ENCODE data around the gene VPS35L.

VPS35L gene, protein sequence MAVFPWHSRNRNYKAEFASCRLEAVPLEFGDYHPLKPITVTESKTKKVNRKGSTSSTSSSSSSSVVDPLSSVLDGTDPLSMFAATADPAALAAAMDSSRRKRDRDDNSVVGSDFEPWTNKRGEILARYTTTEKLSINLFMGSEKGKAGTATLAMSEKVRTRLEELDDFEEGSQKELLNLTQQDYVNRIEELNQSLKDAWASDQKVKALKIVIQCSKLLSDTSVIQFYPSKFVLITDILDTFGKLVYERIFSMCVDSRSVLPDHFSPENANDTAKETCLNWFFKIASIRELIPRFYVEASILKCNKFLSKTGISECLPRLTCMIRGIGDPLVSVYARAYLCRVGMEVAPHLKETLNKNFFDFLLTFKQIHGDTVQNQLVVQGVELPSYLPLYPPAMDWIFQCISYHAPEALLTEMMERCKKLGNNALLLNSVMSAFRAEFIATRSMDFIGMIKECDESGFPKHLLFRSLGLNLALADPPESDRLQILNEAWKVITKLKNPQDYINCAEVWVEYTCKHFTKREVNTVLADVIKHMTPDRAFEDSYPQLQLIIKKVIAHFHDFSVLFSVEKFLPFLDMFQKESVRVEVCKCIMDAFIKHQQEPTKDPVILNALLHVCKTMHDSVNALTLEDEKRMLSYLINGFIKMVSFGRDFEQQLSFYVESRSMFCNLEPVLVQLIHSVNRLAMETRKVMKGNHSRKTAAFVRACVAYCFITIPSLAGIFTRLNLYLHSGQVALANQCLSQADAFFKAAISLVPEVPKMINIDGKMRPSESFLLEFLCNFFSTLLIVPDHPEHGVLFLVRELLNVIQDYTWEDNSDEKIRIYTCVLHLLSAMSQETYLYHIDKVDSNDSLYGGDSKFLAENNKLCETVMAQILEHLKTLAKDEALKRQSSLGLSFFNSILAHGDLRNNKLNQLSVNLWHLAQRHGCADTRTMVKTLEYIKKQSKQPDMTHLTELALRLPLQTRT

GRCh38 chr16:19555186-19555937 is at the start of gene VPS35L:
Gene VPS35L (plus strand): TSS chr16:19555703. CDS start chr16:19555730, 27 bp downstream.
- peak; percentile 92 for DNase-seq

DNA sequence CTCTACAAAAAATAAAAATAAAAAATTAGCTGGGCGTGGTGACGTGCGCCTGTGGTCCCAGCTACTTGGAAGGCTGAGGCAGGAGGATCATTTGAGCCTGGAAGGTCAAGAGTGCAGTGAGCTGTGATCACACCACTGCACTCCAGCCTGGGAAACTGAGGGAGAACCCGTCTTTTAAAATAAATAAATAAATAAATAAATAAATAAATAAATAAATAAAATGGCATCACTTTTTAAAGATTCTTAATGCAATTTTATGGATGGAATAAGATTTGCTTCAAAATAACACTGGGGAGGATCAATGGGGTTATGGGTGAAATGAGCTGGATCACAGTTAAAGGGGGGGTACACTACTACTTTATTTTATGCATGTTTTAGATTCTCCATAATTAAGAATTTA is 48.5 kb upstream of the VPS35L start:
- no peak for DNase-seq

DNA sequence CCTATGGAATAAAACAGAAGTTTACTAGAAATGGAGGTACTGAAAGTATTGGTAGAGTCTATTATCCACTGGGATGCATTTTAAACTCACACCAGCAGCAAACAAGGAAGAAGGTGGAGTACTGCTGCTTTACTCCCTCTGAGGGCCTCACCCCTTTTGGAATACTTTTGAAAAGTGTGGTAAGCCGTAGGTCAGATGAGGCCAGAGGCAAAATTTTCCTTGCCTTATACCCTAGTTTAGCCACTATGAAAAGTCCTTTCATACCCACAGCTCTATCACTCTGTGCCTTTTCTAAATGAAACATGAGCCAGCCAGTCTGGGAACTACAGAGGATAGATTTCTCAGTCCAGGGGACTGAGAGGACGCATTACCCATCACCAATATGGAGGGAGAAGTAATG is 47.6 kb upstream of the VPS35L start:
- DNase-seq, result no peak

- no peak for DNase-seq
Measured at GRCh38 chr16:19512297-19512696, 43.2 kb upstream of the VPS35L start.

- no peak for DNase-seq
Measured at GRCh38 chr16:19513377-19514053, 42.0 kb upstream of the VPS35L start.

DNA sequence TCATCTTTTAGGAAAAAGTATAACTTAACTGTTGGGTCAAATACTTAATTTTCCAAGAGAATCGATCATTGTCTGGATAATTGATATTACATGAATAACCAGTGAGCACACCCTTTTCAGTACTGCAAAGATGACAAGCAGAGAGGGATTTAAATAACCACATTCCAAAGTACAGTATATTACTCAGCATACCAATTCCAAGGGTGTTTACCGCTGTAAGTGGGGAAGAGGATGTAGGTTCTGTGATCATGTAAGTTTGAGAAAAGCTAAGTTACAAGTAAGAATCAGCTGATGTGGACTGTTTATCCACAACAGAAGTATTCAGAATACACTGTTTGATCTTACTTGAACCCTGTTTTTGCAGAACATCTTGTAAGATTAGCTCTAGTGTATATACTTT is 39.7 kb upstream of the VPS35L start:
- DNase-seq, result no peak

DNA sequence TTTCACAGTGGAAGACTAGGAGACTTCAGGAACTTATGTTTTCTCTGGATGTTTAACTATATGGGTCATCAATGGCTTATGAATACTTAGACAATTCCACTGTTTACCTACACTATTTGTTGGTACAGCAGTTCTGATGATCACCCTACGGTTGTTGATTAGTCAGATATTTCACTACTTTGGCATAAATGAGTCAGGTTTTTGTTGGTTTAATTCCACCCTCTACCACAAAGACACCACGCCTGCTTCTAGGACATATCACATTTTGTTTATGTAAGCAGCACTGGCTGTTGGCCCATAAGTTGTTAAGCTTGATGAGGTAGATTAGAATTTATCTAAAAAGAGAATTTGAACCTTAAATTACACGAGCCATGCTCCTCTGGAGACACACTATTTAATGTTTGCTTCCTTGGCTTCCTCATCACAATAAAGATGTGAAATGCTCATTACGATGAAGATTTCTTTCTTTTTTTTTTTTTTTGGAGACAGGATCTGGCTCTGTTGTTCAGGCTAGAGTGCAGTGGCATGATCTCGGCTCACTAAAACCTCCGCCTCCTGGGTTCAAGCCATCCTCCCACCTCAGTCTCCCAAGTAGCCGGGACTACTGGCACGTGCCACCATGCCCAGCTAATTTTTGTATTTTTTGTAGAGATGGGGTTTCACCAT is 37.9 kb upstream of the VPS35L start:
- no peak for DNase-seq

DNA sequence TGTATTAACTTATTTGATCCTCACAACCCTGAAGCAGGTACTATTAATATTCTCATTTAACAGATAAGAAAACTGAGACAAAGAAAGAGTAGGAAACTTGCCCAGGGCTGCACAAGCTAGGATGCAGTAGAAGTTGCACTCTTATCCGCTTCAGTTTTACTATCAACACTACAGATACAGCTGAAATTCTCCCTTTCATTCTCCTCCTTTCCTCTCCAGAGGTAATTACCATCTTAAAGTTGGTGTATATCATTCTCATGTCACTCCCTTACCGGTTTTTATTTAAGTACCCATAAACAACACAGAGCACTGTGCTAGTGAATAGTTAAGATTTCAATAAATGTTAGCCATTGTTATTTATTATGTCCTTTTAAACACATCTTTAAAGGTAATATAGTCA is 37.1 kb upstream of the VPS35L start:
- no peak for DNase-seq

DNA sequence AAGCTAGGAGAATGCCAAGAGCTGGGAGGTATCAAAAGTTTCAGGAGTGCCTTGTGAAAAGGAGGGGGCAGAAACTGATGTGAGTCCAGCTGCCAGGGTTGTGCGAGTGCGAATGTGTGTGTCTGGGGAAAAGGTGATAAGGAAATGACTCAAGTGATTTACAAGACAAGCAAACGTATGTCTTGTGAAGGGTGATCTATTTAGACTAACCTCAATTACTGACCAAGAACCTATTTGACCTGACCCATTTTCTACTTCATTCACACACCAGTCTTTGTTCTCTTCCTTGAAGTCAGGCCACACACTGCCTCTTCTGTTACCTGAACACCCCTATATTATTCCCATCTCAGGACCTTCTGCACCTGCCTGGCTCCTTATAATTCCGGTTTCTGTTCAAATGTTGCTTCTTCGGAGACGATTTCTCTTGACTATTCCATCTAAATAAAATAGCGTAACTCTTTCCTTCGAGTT is 34.6 kb upstream of the VPS35L start:
- DNase-seq, result no peak

DNA sequence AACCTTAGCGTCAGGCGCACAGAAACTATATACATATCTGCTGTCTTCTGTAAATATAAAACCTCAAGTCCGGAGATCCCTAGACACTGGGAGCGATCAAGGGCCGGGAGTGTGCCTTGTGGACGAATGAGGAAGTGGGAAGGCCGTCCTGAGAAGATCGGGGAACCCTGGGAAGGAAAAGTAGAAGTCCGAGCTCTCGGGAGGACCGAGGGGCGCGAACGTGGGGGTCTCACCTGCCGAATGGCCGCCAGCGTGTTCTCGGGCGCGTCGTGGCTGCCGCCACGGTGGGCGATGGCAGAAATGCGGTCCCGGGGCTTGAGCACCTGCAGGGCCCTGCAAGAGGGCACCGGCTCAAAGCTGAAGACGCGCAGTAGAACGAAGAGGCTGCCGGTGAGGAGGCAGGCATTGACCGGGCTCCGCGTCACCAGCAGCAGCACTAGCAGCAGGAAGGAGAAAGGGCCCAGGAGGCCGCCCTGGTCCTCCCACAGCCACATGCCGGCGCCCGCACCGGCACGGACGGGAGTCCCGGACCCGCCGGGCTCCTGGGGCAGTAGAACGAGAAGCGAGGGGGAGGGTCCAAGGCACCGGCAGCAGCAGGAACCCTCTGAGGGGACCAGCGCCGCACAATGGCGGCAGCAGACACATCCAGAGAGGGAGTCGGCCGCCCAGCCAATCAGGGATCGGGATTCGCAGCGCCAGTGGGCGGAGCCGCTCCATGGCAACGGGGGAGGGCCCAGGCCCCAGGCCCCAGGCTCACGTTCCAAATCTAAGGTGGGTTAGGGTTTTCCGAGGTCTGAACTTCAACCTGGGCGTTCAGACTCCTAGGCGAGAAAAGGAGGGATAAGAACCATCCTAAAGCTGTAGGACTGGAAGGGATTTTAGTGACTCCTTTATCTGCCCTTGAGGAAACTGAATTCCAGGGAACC is 33.8 kb upstream of the VPS35L start, which contains the start of gene GDE1:
Gene GDE1, minus strand, starts transcription at position 628 of the 926 bp plus-strand sequence. Its CDS starts 134 bp downstream, at position 494.
- DNase-seq, result peak; percentile 92

- DNase-seq, result no peak
Measured at GRCh38 chr16:19522397-19522732, 33.1 kb upstream of the VPS35L start.

- DNase-seq, result no peak
Measured at GRCh38 chr16:19522760-19523159, 32.7 kb upstream of the VPS35L start.

DNA sequence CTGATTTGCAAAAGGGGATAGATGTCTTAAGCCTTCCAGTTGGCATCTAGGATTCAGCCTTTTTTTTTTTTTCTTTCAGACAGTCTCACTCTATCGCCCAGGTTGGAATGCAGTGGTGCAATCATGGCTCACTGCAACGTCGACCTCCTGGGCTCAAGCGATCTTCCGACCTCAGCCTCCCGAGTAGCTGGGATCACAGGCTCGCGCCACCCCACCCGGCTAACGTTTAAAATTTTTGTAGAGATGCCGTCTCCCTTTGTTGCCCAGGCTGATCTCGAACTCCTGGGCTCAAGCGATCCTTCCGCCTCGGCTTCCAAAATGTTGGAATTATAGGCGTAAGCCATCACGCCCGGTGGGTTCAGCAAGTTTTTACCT is 32.3 kb upstream of the VPS35L start:
- no peak for DNase-seq

GRCh38 chr16:19523559-19524355 is 31.7 kb upstream of the VPS35L start, which contains the start of gene CCP110:
Gene CCP110 (plus strand): TSS chr16:19523942. CDS start chr16:19527882, 3,940 bp downstream.
- DNase-seq, result peak; percentile 91

DNA sequence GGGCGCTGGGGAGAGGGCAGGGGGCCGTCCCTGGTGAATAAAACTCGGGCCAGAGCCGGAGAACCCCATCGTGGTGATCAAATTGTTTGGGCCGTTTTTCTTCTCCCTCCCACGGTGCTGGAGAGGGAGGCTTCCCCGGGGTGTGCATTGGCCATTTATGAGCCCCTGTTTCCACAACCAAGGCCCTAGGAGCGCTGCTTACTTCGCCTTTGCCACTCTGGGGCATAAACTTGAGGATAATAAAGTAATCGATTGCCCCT is 31.2 kb upstream of the VPS35L start:
- no peak for DNase-seq

DNA sequence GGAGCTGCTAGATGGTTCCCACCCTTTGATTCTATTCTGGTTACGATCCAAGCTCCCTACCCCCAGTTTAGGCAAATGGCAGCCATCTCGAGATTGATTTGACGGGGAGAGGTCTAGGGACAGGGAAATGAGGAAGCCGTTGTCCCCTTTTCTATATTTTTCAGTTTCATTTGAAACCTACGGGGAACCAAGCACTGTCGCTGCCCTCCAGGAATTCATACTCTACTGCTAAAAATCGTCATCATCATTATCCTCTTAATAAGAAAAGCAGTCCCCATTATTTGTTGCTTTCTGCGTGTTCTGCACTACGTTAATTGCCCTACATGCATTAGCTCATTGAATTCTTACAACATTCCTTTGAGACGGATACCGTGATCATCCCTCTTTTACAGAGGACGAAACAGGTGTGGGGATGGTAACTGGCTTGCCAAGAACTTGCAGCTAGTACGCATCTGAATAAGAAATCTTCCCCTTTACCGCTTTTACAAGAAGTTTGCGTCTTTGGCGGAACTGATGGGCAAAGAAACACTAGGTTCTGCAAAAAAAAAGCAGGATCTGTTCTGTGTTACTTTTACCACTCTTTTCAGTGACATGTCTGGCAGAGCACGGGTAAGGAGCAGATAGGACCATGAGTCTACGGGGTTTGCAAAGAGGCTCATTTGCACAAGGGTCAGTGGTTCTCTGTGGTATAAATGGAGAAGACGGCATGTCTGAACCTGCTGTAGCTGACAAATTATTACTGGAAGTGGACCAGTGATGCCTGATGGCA is 30.7 kb upstream of the VPS35L start:
- DNase-seq, result no peak

GRCh38 chr16:19525385-19525723 is 30.1 kb upstream of the VPS35L start:
- DNase-seq, result no peak

DNA sequence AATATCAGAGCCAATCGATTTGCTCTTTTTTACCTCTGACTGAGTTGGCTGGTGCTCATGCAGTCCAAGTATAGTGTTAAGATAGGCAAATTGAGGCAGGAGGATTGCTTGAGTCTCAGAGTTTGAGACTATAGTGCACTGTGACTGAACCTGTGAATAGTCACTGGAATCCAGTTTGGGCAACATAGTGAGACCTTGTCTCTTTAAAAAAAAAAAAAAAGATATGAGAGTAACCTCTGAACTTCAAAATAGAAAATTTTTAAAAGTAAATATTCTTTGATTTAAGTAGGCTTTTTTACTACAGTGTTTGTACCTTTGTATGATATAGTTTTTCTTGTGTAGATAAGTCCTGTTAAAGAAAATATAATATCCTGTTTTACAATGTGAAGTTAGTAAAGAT is 28.3 kb upstream of the VPS35L start:
- no peak for DNase-seq

- DNase-seq, result no peak
Measured at GRCh38 chr16:19528666-19529065, 26.8 kb upstream of the VPS35L start.

All from activated CD4-positive, alpha-beta T cell treated with anti-CD3 and anti-CD28 coated beads for 1 hour (primary cell).